ENCODE results near the gene LRRC4C.

- TF ChIP-seq CTCF (IDR thresholded peaks at IDR 0.05; ENCODE audit: poor library complexity, severe bottlenecking) (no peak), EZH2 (IDR thresholded peaks at IDR 0.05; ENCODE audit: borderline replicate concordance, insufficient read depth, low read length, poor library complexity, severe bottlenecking) (no peak), EP300 (conservative IDR thresholded peaks at IDR 0.05; ENCODE audit: poor library complexity, severe bottlenecking) (no peak), POLR2AphosphoS5 (IDR thresholded peaks at IDR 0.05) (no peak)
Observed at GRCh38 chr11:41458641-41459040, 811 bp downstream of the LRRC4C start.

All from neural cell (in vitro differentiated cells).